HG02852 (cell line): ENCODE data around the gene ADGRV1.
A peak's percentile ranks its signal among the peaks of the same experiment; 100 is the strongest.

Source experiments
- ATAC-seq: cut with Tn5 transposase; IDR thresholded peaks from one replicate; pipeline ENCODE4 v1.9.1; 2021; ENCODE audit warnings: mild to moderate bottlenecking, moderate library complexity; ENCODE audit not compliant: unreplicated experiment

ADGRV1 gene

DNA sequence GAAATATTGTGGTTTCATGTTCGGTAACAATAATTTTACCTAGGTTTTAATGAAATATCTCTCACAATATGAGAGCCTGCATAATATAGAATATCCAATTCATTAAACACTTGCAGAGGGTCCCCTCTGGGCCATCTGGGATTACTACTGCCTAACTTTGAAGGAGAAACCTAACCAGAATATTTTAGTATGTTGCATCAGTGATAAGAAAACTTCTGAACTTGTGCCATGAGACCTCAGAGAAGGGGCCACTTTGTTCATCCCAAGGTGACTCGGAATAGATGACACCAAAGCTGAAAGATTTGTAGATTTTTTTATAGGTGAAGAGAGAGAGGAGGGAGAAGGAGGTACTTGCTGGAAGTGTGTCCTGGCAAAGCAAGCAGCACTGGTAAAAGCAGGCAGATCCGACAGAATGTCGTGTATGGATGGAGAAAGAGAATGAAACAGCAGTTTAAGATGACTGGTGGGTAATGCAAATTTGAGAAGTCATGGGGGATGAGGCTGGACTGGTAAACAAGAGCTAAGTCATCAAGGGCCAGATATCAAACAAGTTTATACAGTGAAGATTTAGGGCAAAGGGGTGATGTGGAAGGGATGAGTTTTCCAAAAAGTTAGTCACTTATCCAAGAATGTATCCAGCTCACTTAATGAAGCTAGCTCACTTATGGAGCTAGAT is 372.3 kb downstream of the ADGRV1 start:
- no peak for ATAC-seq

DNA sequence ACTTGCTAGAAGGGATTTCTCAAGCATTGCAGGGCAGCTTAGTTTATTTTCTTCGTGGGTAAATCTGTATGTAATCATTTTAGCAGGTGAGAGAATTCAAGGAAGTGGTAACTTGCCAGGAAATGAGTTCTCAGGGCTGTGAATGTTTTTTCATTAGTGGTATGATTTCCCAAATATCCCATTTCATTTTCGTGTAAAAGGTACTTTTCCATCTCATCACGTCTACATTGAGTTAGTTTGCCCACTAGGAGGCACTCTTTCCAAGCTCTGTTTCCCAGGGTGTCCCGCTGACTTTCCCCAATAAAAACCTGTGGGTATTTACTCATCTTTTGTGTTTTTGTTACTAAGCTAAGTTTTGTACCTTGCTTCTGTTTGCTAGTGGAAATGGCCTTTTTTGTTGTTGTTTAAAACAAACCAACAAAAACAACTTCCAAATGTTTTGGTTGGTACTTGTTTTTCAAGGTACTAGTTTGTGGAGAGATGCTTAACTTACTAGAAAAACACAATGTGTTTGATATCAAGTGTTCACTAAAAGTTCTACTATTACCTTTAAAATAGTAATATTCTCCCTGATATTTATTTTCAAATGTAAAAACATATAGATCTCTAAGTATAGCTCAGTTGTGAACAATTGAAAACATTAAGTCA is 373.6 kb downstream of the ADGRV1 start:
- peak; percentile 59 for ATAC-seq

GRCh38 chr5:90933298-90933697 is 374.7 kb downstream of the ADGRV1 start:
- ATAC-seq: no peak

- ATAC-seq: no peak
Measured at GRCh38 chr5:90934091-90934719, 375.6 kb downstream of the ADGRV1 start.

DNA sequence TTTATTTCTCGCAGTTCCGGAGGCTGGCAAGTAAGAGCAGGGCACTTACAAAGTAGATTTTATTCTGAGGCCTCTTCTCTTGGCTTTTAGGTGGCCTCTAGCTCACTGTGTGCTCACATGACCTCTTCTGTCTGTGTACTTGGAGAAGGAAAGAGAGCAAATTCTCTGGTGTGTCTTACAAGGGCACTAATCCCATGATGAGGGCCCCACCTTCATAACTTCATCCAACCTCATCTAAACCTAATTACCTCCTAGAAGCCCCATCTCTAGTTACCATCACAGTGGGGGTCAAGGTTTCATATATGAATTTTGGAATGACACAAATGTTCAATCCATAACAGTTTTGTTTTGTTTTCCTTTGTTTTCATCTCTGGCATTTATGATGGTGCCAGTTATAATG is 376.1 kb downstream of the ADGRV1 start:
- no peak for ATAC-seq

GRCh38 chr5:90939211-90939610 is 380.6 kb downstream of the ADGRV1 start:
- no peak for ATAC-seq

DNA sequence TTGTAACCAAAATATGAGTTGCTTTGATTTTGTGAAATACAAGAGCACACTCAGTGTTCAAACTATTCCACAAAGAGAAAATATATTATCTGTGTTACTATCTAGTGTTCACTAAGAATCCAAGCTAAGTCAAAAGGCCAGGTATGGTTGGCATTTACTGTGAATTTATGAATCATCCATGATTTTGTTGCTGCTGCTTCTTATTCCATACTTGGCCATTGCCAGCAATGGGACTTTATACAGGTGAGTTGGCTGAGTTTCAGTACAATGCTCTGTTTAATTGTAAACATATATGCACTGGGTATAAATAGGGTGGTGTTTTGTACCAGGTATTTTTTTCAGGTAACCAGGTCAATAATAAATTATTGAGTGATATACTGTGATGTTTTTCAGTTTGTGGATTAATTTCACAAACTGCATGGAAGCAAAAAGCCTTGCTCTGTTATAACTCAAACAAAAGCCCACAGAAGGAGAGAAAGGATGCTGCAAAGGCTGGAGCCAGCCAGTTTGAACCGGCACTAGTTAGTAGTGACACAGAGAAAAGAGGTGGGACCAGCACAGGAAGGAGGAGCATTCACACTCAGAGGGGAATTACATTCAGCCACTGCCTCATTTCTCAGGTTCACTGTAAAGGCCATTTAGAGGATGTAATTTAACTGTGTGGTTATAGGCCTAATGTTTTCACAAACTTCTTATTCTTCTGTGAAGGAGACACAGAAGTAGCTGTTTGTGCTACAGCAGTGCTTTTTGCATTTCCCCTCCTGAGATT is 381.8 kb downstream of the ADGRV1 start:
- peak; percentile 100 for ATAC-seq

DNA sequence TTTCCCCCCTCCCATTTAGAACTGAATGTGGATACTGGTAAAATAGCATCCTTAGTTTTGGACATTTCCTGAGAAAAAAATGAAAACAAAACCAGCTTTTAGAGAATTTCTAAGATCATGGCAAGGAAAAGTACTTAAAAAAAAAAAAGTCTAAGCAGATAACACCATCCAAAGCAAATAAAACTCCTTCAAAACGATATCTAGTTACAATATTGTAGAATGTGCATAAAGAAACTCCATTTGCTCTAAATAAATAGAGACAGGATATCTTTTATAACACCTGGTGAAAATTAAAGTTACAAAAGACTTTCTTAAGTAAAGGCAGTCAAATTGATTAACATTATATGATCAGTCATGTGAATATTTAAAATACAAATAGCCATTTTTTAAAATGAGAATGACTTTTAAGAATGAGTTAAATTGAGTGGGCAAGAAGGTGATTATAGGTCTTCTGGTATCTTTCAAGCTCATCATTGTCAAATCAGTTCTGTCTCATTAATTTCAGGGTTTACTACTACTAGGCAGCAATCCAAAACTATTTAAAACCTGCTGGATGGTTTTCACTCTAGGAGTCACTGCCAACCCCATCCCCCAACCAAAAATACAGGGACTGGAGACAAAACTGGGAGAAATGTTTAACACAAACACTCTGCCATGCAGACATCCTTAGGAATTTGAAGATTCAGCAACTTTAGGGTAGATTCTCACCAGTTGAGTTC is 382.6 kb downstream of the ADGRV1 start:
- ATAC-seq: no peak

GRCh38 chr5:90944116-90944515 is 385.5 kb downstream of the ADGRV1 start:
- ATAC-seq: no peak

GRCh38 chr5:90947667-90948066 is 389.1 kb downstream of the ADGRV1 start:
- no peak for ATAC-seq

DNA sequence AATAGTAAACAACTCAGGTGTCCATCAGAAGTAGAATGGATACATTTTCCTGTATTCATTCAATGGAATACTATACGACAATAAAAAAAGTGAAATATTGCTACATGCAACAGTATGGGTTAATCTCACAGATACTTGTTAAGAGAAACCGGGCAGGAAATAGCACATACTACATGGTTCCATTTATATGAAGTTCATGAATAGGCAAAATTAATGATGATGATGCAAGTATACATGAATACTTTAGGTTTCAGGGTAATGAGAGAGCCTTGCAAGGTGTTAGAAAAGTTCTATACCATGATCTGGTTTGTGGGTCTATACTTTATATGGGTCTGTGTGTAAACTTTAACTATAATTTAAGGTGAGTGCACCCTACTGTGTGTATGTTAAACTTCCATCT is 390.4 kb downstream of the ADGRV1 start:
- ATAC-seq: no peak

DNA sequence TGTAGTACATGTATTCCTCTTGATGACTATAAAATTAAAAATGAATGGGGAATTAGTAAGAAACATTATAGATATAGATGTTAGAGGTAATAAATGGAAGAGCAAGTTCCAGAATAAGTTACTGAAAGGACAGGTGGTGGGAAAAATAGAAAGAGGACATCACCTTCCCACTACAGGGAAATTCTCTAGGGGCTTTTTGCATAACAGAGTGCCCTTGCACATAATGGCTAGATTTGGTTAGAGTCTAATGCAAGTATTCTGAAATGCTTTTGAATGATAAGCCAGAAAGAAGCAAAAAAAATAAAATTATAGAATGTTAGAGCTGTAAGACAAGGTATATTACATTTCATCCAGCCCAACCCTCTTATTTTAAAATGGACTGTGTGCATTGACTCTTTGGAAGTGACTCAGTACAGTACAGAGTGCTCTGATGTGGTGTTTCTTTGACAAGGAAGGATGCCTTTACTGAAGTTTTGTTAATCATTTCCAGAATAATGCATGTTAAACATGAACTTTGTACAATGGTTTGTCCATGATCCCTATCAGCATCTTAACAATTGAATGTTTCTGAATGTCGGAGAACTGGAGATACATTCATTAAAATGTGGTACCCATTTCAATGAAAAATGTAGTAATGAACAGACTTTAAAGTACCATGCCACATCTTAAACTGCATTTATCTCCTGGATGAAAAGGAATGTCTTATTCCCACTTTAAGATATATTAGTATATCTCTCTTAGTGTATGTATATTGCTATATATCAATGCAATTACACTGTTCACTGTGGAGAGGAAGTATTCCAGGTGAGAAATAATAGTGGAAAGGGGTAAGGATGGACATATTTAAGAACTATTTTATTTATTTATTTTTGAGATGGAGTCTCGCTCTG is 391.1 kb downstream of the ADGRV1 start:
- peak; percentile 64 for ATAC-seq

GRCh38 chr5:90955001-90955635 is 396.5 kb downstream of the ADGRV1 start:
- ATAC-seq: no peak

GRCh38 chr5:90956511-90957097 is 398.0 kb downstream of the ADGRV1 start:
- ATAC-seq: no peak

DNA sequence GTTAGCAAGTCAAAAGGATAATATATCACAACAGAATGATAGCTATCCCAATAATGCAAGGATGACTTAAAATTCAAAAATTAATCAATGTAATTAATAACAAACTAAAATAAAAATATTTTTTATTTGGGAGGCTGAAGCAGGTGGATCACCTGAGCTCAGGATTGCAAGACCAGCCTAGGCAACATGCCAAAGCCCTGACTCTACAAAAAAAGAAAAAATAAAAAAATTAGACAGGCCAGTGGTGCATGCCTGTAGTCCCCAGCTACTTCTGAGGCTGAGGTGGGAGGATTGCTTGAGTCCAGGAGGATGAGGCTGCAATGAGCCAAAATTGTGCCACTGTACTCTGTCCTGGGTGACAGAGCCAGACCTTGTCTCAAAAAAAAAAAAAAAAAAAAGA is 399.3 kb downstream of the ADGRV1 start:
- no peak for ATAC-seq

DNA sequence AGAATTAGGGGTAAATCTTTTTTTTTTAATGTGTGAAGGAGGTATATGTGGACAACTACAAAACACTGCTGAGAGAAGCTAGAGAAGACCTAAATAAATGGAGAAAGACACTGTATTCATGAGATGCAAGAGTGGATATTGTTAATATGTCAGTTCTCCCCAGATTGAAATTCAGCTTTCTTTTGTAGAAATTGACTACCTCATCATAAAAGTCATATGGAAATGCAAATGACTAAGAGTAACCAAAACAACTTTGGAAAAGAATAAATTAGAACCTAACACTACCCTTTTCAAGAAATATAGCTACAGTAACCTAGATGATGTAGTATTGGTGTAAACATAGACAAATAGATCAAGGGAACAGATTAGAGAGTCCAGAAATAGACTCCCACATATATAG is 400.7 kb downstream of the ADGRV1 start:
- no peak for ATAC-seq

- no peak for ATAC-seq
Measured at GRCh38 chr5:90962481-90962880, 403.9 kb downstream of the ADGRV1 start.

- ATAC-seq: no peak
Measured at GRCh38 chr5:90965110-90965685, 406.6 kb downstream of the ADGRV1 start.

DNA sequence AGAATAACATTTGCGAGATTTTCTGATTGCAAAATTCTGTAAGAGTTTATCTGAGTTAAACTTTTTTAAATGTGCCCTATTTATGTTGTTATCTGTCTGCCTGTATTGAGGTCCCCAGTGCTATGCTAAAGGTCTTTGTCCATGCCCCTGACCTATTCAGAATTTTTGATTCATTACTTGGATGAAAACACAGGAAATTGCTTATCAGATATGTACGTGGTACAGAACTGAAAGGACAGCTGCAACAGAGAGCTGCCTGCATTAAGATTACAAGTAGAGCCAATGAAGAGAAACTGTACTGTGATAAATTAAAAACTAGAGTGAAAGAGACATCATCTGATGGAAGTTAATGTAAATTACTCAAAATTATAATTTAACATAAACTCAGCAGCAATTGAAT is 408.8 kb downstream of the ADGRV1 start:
- ATAC-seq: no peak
